Kidney epithelial cell (primary cell): ENCODE data around the gene SIRPA. TPM values are rescaled to one million over a fixed set of nuclear protein-coding genes. Genes with fewer than 3 reads are reported as not detected.
A peak's percentile ranks its signal among the peaks of the same experiment; 100 is the strongest.

Experiments
- DNase-seq: peaks from one replicate; pipeline ENCODE4 v3.0.0-alpha.2; 2010; ENCODE audit warnings: low read depth
- H3K27me3 ChIP-seq: 2 replicates; pipeline ENCODE4 v1.6.0; 2011; ENCODE audit warnings: low read length; ENCODE audit not compliant: control insufficient read depth, insufficient read depth
- H3K36me3 ChIP-seq: 2 replicates; pipeline ENCODE4 v1.5.1; 2011; ENCODE audit warnings: low read length; ENCODE audit not compliant: control insufficient read depth, insufficient read depth
- H3K4me3 ChIP-seq: 2 replicates; pipeline ENCODE4 v1.5.1; 2011; ENCODE audit warnings: low read depth, mild to moderate bottlenecking, control low read depth, low read length
- CTCF ChIP-seq: IDR thresholded peaks from 2 replicates; pipeline ENCODE4 v1.5.1; 2011; ENCODE audit warnings: mild to moderate bottlenecking, moderate library complexity, low read length, control low read depth, inconsistent platforms; ENCODE audit not compliant: insufficient read depth, poor library complexity, severe bottlenecking
- total RNA-seq: library from RNA; depleted of rRNA; stranded (reverse); fragments of >200 nt; gene quantifications from 2 replicates; pipeline ENCODE4 v1.2.3, GENCODE V29; 2015

Gene SIRPA
- total RNA-seq, 1 donor from 2014 or later: 40.6 TPM

DNA sequence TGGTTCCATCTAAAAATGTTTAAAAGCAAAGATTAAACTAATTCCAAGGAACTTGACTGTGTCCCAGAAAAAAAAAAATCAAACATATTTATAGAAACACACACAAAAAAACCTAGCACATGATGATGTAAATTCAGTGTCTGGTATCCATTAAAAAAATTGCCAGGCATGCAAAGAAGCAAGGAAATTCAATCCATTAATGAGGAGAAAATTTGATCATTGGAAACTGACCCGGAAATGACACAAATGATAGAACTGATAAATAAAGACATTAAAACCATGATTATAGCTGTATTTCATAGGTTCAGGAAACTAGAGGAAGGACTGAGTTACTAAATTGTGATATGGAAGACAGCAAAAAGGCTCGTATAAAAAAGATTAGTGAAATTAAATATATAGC lies 63.9 kb downstream of the SIRPA start:
- no peaks in the 10 kb centered on the region for H3K36me3 ChIP-seq
- no peak overlapping the region for H3K4me3 ChIP-seq
- no peak for DNase-seq
- no peak for TF ChIP-seq CTCF
- peaks cover 4% of the 10 kb centered on the region for H3K27me3 ChIP-seq

DNA sequence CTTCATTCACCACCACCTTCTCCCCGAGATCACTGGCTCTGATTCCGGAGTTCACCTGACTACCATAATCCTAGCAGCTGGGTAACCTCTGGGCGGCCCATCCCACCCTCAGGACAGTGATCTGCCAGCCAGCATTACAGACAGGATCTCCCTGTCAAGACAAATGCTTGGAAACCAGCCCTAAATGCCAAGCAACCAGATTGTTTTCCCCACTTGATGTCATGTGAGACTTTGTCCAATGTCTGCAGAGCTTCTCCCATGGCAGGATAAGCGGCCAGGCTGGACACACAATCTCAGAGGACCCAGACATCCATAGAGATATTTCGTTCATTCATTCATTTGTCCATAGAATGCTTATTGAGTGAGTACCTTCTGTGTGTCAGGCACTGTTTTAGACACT lies 66.2 kb downstream of the SIRPA start:
- Histone ChIP-seq H3K36me3 (no peaks in the 10 kb centered on the region), H3K27me3 (peaks cover 9% of the 10 kb centered on the region), H3K4me3 (no peak overlapping the region)
- no peak for TF ChIP-seq CTCF
- DNase-seq: no peak

- DNase-seq: no peak
- Histone ChIP-seq H3K27me3 (peaks cover 20% of the 10 kb centered on the region), H3K36me3 (no peaks in the 10 kb centered on the region), H3K4me3 (no peak overlapping the region)
- no peak for TF ChIP-seq CTCF
Observed at GRCh38 chr20:1964061-1964460, 68.9 kb downstream of the SIRPA start.

DNA sequence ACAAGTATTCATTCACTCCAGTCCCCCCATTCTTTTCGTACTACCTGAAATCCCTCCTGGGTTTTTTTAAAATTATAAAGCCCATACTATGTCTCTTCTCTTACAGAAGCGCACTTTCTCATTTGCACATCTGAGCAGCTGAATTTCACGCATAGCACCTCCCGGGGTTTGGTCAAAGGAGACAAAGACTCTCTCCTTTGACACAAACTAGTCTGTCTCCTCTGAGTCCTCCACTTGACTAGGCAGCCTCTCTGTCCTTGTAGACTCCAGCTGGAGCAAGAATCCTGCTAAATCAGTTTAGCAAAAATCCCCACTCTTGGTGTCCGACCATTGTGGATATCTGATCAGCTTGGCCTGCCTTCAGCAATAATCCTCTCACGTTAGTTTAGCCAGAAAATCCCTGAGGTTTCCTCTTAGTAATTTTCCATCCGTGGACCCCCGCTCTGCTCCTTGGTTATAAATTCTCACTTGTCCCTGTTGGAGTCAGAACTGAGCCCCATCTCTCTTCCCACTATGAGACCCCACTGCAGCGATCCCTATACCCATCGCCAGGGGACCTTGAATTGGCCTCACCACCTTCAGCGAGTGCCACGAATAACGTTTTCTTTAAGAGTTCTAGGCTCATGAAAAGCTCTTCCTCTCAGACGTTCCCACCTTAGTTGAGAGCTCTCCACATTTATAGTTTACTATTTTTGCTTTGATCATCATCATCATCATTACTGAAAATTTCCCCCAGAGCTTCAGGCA lies 69.6 kb downstream of the SIRPA start:
- peak; percentile 18 for TF ChIP-seq CTCF
- DNase-seq: no peak
- H3K27me3 ChIP-seq: peaks cover 20% of the 10 kb centered on the region
- H3K4me3 ChIP-seq: no peak overlapping the region
- H3K36me3 ChIP-seq: no peaks in the 10 kb centered on the region

- Histone ChIP-seq H3K4me3 (no peak overlapping the region), H3K36me3 (no peaks in the 10 kb centered on the region), H3K27me3 (peaks cover 20% of the 10 kb centered on the region)
- DNase-seq: no peak
- peak; percentile 94 for TF ChIP-seq CTCF
Observed at GRCh38 chr20:1965520-1966351, 70.5 kb downstream of the SIRPA start.
